ENCODE results near the gene DNAJB6. TPM values are rescaled to one million over a fixed set of nuclear protein-coding genes. Genes with fewer than 3 reads are reported as not detected.

The DNAJB6 gene
- polyA plus RNA-seq, 1 donor, result 142 TPM

DNA sequence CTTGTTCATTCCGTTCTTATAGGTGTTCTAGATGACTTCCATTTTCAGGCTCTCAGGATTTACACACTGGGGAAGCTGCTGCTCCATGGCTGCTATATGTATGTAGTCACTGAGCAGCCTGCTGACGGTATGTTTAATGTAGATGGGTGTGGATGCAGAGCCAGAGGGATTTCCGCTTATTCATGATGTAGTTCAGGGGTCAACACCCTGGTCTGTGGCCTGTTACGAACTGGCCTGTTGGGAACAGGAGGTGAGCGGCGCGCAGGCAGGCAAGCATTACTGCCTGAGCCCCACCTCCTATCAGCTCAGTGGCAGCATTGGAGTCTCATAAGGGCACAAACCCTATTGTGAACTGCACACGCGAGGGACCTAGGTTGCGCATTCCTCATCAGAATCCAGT, 33.9 kb downstream of the DNAJB6 start:
- DNase-seq, result no peak

DNA sequence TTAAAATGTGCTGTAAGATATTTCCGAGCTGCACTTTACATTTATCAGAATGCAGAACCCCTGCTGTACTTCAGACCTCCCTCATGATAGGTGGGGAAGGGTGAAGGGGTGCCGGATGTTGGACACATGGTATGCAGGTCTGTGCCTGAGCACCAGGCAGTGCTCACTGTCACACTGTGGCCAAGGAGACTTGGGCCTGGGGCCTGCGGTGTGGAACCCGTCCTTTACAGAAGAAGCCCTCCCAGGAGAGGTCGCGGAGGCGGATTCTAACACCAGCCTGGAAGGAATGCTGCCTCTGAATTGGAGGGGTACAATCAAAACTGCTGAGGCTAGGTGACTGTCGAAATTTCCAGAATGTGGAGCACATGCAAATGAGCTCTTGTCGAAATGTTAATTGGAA, 34.5 kb downstream of the DNAJB6 start:
- DNase-seq, result no peak

DNA sequence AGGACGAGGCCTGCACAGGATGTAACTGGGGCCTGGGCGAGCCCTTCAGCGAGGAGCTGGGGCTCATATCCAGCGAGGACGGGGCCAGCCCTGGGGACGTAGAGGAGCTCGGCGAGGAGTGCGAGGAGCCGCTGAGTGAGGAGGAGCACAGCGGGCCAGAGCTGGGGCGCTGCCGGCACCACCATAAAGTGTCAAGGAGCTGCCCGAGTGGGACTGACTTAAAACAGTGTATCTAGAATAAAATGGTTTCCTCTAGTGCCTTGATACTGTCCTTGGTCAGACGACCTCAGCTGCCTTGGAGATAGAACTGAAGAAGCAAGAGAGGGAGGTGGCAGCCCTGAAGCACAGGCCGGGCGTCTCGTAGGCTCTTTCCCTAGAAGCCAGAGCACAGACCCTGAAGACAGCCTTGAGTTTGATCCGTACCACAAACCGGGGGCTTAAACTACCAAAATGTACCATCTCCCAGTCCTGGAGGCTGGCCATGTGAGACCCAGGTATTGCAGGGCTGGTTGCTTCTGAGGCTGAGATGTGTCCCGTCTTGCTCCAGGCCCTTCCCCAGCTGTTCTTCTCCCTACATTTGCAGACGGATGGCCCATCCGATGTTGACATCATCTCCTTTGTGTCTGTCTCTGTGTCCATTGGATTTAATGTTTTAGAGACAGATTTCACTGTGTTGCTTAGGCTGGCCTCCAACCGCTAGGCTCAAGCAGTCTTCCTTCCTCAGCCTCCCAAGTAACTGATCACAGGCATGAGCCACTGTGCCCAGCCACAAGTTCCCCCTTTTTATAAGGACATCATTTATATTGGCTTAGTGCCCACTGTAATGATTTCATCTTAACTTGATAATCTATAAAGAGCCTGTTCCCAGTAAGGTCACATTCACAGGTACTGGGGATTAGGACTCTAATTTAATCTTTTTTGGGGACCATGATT, 35.8 kb downstream of the DNAJB6 start:
- no peak for DNase-seq

DNA sequence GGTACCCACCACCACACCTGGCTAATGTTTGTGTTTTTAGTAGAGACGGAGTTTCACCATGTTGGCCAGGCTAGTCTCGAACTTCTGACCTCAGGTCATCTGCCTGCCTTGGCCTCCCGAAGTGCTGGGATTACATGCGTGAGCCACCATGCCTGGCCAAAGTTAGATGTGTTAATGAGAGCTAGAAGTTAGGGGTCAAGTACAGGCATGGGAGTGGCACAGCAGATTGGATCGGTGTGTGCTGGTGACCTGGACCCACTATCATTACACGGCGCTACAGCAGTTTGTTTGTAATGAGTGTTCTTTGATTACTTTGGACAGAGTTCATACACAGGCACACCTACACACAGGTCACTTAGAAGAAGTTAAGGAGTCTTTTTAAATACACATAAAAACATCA, 36.7 kb downstream of the DNAJB6 start:
- DNase-seq, result no peak

DNA sequence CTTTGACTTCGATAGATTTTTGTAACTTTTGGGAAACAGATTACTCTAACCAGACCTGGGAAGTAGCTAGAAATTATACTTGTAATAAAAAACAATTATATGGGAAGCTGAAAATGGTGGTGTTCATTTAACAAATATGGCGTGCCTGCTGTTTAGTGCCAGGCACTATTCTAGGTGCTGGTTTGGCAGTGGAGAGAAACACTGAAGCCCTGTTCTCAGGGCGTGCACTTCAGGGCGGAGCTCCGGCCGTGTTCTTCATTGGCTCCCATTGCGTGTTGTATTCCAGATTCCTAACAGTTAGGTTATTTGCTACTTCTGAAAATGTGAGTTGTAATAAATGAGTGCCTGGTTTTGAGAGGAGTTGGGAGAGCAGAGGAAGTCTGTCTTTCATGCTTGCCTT, 38.6 kb downstream of the DNAJB6 start:
- no peak for DNase-seq

DNA sequence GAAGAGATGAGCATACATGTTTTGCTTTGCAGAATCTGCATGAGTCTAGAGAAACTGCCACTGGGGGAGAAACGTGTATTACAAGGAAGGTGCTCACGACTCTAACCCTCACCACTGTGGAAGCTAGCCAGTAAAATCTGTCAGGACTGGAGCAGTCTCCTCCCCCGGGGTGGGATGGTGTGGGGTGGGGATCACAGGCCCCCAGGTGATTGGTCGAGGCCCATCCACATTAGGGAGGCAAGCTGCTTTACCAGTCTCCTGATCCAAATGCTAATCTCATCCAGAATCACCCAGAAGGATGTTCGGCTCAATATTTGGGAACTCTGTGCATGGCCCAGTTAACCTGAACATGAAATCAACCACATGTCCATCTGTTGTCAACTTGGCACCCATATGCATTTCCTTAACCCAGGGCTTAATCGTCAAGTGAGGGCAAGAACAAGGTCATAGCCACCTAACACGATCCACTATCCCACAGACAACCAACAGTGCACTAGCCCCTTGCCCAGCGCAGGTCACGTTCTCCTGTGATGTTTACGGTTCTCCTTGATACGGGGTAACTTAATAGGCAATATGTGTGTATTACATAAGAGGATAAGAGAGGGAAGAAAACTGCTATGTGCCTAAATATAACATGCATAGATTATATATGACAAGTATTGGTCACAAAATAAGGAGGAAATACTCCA, 40.8 kb downstream of the DNAJB6 start:
- DNase-seq, result no peak

DNA sequence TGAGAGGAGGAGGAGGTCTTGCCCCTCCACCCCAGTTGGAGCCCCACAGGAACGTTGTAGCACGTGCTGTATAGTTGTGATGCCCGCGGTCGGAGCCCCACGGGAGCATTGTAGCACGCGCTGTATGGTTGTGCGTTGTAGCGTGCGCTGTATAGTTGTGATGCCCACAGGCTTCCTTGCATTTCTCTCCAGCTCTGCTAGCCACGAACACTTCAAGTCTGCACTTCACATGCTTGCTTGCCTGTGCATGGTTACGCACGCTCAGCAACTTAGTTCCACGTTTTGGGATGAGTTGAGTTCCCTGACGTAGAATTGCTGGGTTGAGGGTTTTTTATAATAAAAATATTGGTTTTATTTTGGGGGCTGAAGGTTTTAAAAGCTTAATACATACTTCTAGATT, 41.6 kb downstream of the DNAJB6 start:
- DNase-seq, result no peak

DNA sequence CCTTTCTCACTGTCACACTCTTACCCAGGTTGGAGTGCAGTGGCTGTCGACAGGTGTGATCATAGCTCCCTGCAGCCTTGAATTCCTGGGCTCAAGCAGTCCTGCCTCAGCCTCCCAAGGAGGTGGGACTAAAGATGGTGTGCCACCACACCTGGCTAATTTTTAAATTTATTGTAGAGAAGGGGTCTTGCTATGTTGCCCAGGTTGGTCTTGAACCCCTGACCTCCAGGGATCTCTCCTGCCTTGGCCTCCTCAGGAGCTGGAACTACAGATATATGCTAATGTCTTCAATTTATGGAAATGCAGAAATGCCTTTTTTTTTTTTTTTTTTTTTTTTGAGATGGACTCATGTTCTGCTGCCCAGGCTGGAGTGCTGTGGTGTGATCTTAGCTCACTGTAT, 42.7 kb downstream of the DNAJB6 start:
- no peak for DNase-seq

DNA sequence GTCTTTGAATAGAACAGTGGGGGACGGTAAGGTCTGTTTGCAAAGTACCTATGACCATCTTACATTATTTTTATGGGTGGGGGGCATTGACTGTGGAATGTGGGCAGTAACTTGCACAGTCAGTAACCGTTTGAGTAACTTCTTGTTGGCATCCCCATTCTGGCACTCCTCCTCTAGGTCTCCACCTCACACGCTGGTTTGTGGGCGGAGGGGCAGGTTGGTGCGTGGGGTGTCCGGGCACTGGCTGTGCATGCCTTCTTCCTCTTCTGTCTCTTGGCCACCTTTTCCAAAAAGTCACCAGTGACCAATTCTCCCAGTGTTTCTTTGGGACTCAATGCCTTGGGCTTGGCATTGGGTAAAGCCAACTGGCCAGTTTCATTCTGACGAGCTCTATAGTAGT, 43.6 kb downstream of the DNAJB6 start:
- no peak for DNase-seq

DNA sequence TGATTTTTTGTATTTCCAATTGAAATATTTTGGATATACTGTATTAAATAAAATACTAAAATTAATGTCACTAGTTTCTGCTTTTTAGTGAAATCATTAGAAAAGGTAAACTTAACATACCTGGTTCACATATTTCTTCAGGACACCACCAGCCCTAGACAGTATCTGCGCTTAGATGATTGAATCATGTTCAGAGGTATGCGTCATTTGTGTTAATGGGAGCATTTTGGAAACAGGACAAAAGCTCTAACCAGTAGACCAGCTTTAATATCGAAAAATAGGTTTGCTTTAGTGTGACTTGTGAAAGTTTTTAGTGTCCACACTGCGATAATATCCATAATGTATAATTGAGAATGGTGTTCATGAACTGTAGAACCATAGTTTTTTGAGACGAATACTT, 47.1 kb downstream of the DNAJB6 start:
- no peak for DNase-seq

DNA sequence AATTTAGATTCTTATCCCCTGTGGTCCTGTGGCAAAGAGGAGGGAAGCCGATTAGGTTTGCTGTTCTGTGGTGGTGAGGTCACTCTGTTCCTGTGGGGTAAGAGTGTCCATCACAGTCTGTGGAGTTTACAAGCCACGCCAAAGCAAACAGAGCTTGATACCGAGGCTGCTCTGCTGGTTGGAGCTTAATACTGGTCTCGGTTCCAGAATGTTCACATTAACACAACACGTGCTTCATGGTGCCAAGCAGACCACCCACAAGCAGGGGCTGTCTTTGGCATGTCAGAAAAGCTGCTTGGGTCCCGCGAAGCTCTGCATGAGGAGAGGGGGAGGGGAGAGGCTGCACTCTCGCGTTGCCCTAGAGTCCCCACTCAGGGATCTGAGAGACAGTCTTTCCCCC, 47.5 kb downstream of the DNAJB6 start:
- no peak for DNase-seq

DNA sequence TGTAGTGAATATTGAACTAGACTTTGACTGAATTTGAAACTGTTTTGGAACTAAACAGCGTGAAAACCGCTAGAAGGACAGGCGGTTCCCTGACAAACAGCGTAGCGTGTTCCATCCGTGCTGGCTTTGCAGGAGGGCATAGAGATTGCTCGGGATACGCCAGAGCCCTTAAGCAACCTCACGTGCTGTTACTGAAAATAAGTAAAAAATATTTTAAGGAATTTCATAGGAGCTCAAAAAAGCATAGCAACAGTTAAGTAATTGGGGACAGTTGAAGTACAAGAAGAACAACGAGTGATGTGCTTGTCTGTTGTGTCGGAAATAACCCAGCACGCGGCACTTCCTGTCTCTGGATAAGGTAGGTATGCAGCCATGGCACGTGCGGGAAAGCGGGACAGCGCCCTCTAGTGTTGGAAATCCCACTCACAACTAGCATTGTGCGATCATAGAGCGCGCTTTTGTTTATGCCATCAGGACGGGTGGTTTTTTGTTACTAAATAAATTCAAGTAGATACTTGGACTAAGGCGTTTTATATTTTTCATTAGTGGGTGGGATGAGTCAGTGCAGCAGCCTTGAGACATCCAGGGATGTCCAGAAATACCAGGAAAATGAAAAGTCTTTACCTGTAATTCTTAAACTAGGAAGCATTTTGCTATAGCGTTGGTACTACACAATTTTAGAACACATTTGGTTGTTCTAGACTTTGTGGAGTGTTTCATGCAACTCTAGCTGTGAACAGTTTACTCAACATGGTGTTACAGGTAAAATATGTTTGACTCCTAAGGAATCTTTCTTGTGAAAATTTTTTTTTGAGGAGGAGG, 50.4 kb downstream of the DNAJB6 start:
- peak; percentile 56 for DNase-seq

DNA sequence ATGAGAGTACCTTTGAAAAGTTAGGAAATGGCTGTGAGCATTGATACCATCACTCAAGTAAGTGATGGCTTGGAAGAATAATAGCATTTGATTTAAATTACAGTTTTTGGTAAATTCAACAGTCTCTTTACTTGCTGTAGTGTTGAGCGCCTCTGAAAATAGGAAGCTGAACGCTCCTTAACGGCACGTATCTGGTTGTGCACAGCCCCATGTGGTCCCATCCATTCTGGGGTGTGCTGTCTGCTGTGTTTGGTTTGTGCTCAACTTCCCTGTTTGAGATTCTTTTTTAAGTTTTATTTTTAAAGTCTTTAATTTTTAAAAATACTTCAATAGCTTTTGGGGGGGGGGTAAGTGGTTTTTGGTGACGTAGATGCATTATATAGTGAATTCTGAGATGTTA, 51.5 kb downstream of the DNAJB6 start:
- no peak for DNase-seq

DNA sequence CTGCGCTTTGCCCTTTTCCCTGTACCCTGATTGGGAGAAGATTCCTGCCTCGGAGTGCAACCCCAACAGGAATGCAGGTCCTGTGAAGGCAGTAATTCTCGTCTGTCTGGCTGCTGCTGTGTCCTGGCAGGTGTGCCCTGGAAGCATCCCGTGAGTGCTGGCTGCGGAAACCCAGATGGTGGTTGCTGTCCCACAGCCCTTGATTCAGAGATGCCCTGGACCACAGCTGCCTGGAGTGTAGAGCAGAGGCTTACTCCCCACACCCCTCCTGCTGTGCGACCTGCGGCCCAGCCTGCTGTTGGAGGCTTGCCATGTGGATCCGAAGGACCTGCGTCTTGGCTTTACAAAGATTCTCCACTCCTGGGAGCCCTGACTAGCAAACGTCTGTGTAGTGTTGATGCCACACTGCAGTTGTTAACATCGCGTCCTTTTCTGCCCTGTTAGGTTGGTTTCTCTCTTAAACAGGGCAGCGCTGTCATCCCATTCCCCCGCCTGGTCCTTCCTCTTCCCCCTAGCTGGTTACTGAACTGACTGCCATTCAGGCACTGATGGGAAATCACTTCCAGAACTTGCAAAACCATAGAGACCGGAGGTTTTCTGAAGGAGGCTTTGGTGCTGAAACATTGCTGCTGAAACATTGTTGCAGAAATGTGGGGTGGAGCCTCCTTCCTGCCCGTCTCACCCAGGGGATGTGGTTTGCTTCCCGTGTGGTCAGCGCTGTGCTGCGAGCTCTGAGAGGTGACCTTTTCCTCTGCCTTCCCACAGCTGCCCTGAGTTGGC, 53.3 kb downstream of the DNAJB6 start:
- DNase-seq, result no peak

DNA sequence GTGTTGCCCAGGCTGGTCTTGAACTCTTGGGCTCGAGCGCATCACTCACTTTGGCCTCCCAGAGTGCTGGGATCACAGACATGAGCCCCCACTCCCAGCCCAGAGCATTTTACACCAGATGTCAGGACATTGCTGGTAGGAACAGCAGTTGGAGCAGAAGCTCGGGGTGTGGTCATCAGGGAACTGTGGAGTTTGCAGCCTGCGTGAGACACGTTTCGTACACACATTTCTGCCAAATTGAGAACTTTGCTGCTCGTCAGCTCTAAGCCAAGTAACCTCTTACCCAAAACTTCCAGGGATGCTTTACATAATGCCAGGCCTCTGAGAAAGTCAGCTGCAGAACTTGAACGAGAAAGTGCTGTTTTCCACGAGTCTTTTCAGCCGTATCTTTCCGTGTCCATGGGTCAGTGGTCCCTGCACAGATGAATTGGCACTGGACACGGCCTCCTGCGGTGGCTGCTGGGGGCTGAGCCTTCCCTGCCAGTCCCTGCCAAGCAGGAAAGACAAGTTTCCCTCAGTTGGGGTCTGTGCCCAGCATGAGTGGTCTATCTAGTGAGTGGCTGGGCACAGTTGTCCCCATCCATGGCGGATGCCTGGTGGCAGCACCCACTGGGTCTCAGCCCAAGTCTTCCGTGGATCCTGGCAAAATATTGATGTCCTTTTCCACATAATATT, 54.4 kb downstream of the DNAJB6 start:
- no peak for DNase-seq

DNA sequence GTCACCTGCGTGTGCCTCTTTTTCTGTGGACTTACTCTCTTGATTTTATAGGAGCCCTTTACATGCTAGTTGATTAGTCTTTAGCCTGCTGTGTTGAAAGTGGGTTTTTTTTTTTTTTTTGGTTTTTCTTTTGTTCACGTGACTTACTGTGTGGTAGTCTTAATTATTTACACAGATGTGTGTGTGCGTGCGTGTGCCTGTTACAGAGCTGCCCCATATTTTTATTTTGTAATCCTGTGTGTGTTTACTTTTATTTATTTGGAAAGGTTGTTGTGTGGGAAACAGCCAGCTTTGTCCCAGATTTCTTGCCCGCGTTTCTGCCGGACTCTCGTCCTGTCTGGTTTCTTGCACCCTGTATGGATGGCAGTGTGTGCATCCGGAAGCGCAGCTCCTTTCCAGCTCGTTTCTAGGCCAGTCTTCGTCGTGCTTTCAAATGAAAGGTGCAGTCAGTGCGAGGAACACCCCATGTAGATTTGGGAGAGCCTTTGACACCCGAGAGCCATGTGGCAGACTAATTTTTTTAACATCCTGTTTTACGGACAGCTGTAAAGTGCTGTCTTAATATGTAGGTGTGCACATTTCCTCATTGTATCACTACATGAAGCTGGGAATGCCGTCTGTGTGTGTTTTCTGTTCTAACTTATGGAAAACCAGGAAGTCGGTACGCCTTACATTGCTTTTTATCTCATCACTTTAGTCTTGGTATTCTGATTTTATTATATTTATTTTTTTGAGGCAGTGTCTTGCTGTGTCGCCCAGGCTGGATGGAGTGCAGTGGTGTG, 55.6 kb downstream of the DNAJB6 start:
- no peak for DNase-seq

DNA sequence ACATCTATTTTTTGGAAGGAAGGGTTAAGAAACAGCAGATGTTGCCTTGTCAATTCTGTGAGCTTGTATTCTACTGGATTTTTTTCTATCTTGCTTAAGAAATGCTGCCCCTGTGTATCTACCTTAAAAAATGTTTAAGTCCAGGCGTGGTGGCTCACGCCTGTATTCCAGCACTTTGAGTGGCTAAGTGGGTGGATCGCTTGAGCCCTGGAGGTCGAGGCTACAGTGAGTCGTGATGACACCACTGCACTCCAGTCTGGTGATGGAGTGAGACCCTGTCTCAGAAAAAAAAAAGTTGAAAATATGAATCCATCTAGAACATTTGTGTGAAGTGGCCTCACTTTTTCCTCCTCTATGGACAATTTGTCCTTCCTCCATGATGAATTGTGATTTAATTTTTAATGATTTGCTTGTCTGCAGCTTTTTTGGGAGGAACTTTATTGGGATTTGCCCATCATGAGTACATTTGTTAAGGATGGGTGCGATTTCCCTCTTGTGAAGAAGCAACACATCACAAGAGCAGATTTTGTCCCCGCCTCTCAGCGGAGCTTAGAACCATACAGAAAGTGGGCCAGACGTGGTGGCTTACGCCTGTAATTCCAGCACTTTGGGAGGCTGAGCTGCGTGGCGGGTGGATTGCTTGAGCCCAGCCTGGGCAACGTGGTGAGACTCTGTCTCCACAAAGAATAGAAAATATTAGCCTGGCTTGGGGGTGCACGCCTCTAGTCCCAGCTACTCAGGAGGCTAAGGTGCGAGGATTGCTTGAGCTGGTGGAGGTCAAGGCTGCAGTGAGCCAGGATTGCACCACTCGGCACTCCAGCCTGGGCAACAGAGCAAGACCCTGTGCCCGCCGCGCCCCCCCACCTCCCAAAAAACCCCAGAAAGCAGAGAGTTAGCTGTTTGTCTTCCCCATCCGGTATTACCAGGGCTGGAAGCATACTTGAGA, 57.7 kb downstream of the DNAJB6 start:
- DNase-seq, result no peak

DNA sequence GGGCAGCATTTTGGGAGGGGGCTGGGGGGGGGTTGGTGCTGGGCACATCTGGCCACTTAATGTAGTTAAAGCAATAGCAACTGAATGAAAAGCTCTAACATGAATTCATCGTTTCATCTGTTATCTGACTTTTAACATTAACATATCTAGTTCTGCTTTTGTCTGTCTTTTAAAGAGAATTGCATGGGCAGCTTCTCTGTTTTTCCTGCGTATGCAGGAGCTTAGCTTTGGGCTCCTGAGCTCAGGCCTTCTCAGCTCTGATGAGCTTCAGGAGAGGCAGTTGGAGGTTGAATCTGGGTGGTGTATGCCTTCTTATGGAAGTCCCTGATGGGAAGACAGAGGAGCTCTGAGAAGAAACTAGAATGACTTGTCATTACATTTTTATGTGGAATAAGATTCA, 58.4 kb downstream of the DNAJB6 start:
- no peak for DNase-seq

DNA sequence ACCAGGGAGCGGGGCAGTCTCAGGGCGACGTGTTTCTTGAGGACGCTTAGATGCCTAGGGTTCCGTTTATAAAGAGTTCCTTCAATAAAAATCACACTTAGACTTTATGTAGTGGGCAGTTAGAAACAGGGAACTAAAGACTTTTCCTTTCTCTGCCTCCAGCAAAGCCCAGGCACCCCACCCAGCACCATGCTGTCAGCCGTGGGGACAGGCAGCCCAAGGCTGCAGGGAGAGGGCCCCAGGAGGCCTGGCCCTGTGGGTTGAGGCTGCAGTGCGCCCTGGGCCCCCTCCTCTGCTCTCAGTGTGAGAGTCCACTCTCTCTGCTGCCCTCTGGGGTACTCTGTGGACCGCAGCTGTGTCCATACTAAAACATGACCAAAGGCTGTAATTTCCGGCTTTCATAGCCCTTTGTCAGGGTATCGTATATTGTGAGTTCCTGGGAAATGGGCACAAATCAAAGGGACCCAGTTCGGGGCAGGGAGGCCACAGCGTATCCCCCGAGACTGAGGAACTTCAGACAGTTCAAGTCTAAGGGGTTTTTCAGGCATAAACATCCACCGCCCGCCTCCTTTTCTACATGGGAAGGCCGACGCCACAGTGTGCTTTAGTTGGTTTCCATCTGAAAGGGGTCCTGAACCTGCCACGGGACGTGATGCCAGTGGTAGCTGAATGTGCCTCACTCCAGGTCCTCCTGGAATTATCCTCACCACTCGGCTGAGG, 59.7 kb downstream of the DNAJB6 start:
- DNase-seq, result no peak
